Measurements from ENCODE around the gene KIAA0825. TPM values are rescaled to one million over a fixed set of nuclear protein-coding genes. Genes with fewer than 3 reads are reported as not detected.

The KIAA0825 gene
- total RNA-seq (2021; fragmentation: NEBNext Ultra II Directional; extraction: Animal tissue kit (Norgen Biotek cat#: 25700)), result 0.98 and 1.0 TPM in 2 replicates
- polyA plus RNA-seq (2011; rRNA removed), result 0.33 and 0.60 TPM in 2 replicates
- polyA plus RNA-seq (2011; cell fraction: cytosol; rRNA removed), result 0.94 TPM
- polyA plus RNA-seq (2011; cell fraction: nucleus; rRNA removed), result 0.17 TPM
- polyA plus RNA-seq (2012, experiment 1 of 2), result 0.20 to 0.76 TPM (median 0.37 TPM) in 4 replicates
- 0.16 TPM for polyA plus RNA-seq (2012, experiment 2 of 2)
- 2.9 TPM for polyA plus RNA-seq (2013, experiment 1 of 2)
- 2.3 TPM for polyA plus RNA-seq (2013, experiment 2 of 2)
- 1.1 and 1.5 TPM in 2 replicates for polyA minus RNA-seq (2011; rRNA and poly(A)+ RNA removed)
- polyA minus RNA-seq (2011; cell fraction: cytosol; rRNA and poly(A)+ RNA removed), result 0.73 TPM
- polyA minus RNA-seq (2011; cell fraction: nucleus; rRNA and poly(A)+ RNA removed), result 4.5 TPM
- long read RNA-seq, experiment 1, partial matches to known transcripts, result 0 of 3 reads
- long read RNA-seq, experiment 1, other reads (novel, unspliced or antisense), result 3 of 3 reads
- long read RNA-seq, experiment 2, partial matches to known transcripts, result 0 of 6 reads
- long read RNA-seq, experiment 2, other reads (novel, unspliced or antisense), result 3 of 6 reads

- no peak within 1 kb of the TSS for H2BK12ac ChIP-seq (ENCODE audit: low read depth, low read length)
- DNase-seq (ENCODE audit: low read depth in 1 of 2, low spot score in 2 of 2) (peak; percentile 63 to 90), FAIRE-seq (peak; percentile 77)
- 0 out of 2 replicates have a peak within 1 kb of the TSS, but pooled peaks have one; percentile 36 for H2BK15ac ChIP-seq (ENCODE audit: low read length)
- peak within 1 kb of the TSS; percentile 94 for H2AFZ ChIP-seq (ENCODE audit: low read length)
- H3K9me3 ChIP-seq (ENCODE audit: insufficient read depth in 2 of 2, low read depth in 1 of 2, low read length in 1 of 2), result no peaks in the 10 kb centered on the region
- H3K23ac ChIP-seq (ENCODE audit: insufficient read length), result no peak within 1 kb of the TSS
- H3K79me2 ChIP-seq (ENCODE audit: control insufficient read depth in 1 of 2, insufficient read depth in 2 of 2, low read length in 2 of 2), result peaks cover 0 to 52% of the 10 kb centered on the region in 2 experiments; a peak in 2 of 4 replicates
- H3K4me3 ChIP-seq (ENCODE audit: extremely low read depth in 1 of 4, insufficient read depth in 2 of 4, low read depth in 3 of 4, low read length in 4 of 4), result peak within 1 kb of the TSS; percentile 66 to 94 (median 80)
- H2BK120ac ChIP-seq (replicated peaks; ENCODE audit: low read depth, low read length), result no peak within 1 kb of the TSS
- H4K5ac ChIP-seq (ENCODE audit: insufficient read length, low read depth, low read length), result peak within 1 kb of the TSS; percentile 94
- H4K8ac ChIP-seq (ENCODE audit: extremely low read depth, insufficient read depth, low read length), result peak within 1 kb of the TSS; percentile 95
- peak within 1 kb of the TSS; percentile 56 for H3K56ac ChIP-seq (replicated peaks; ENCODE audit: insufficient read length, low read depth, low read length)
- POLR2A ChIA-PET (ENCODE audit: partially characterized antibody), result interaction anchor here (0.6 to 1.7 kb wide), 5 partner anchors 8 to 263 kb away, joined by 3 to 5 read pairs (median 4); no protein-coding TSS in a partner anchor
- H3K18ac ChIP-seq (ENCODE audit: extremely low read depth, low read length), result peak within 1 kb of the TSS; percentile 38; the same call in 1 of the 2 replicates
- 1% methylated on average over 52 of the region's 63 CpGs; no CpG with 5 or more reads in 1 of the 2 experiments for WGBS, 2 experiments (ENCODE audit: extremely low coverage in 1 of 2, insufficient coverage in 1 of 2, insufficient read length in 1 of 2, insufficient replicate concordance in 2 of 2, low coverage in 1 of 2, low lambda C conversion rate in 2 of 2, missing lambda C conversion rate in 1 of 2)
- no peaks in the 10 kb centered on the region for H3K27me3 ChIP-seq (replicated peaks in 1 of 4; ENCODE audit: control insufficient read depth in 3 of 4, extremely low read depth in 1 of 4, insufficient read depth in 3 of 4, low read length in 3 of 4)
- peaks cover 0 to 9% of the 10 kb centered on the region in 2 experiments for H4K20me1 ChIP-seq (replicated peaks in 1 of 2; ENCODE audit: control insufficient read depth in 1 of 2, insufficient read depth in 2 of 2, low read length in 2 of 2)
- H3K9ac ChIP-seq (replicated peaks in 1 of 4; ENCODE audit: extremely low read depth in 1 of 4, low read depth in 3 of 4, low read length in 3 of 4), result peak within 1 kb of the TSS; percentile 76 to 96 (median 86)
- H3K4me1 ChIP-seq (replicated peaks in 1 of 4; ENCODE audit: control insufficient read depth in 3 of 4, insufficient read depth in 4 of 4, low read length in 3 of 4), result peaks cover 0 to 5% (median 2%) of the 10 kb centered on the region in 4 experiments; a peak in 2 of 7 replicates
- peak within 1 kb of the TSS; percentile 80 for H4K91ac ChIP-seq (replicated peaks; ENCODE audit: insufficient read length, low read length)
- no peak within 1 kb of the TSS for H2AK5ac ChIP-seq (ENCODE audit: low read depth, low read length)
- peaks cover 9% of the 10 kb centered on the region for H3K23me2 ChIP-seq (ENCODE audit: low read depth, low read length)
- peak within 1 kb of the TSS; percentile 69 to 91 for H3K4me2 ChIP-seq (ENCODE audit: insufficient read depth in 1 of 2, low read depth in 2 of 2, low read length in 2 of 2)
- no peaks in the 10 kb centered on the region; the same call in 1 of the 2 replicates for H3K79me1 ChIP-seq (ENCODE audit: low read depth, low read length)
- H2BK5ac ChIP-seq (ENCODE audit: low read depth, low read length), result peak within 1 kb of the TSS; percentile 80
- H3K4ac ChIP-seq (replicated peaks; ENCODE audit: insufficient read length, low read depth, low read length), result no peak within 1 kb of the TSS
- CTCF ChIA-PET (ENCODE audit: partially characterized antibody), result interaction anchor here (0.6 to 1.4 kb wide), 5 partner anchors 8 to 872 kb away, joined by 3 to 5 read pairs (median 3); no protein-coding TSS in a partner anchor
- peak within 1 kb of the TSS; percentile 79 for H3K27ac ChIP-seq (ENCODE audit: low read depth, low read length)
- H2BK20ac ChIP-seq (ENCODE audit: low read length), result no peak within 1 kb of the TSS
- H3K36me3 ChIP-seq (ENCODE audit: control insufficient read depth in 2 of 4, insufficient read depth in 4 of 4, low read length in 3 of 4), result no peaks in the 10 kb centered on the region
- H3K14ac ChIP-seq (ENCODE audit: insufficient read length), result no peak within 1 kb of the TSS
- no peak for TF ChIP-seq JUND (IDR thresholded peaks at IDR 0.05; ENCODE audit: low read length)
- no peak for TF ChIP-seq JUN (IDR thresholded peaks at IDR 0.05; ENCODE audit: low read depth, low read length)
- no peak for TF ChIP-seq CTBP2 (IDR thresholded peaks at IDR 0.05; ENCODE audit: borderline replicate concordance, insufficient read depth, insufficient read length, low read length)
- TF ChIP-seq SIN3A (conservative IDR thresholded peaks at IDR 0.05 in 1 of 2, IDR thresholded peaks at IDR 0.05 in 1 of 2; ENCODE audit: low read depth in 1 of 2, low read length in 2 of 2), result peak; percentile 95 to 98
- TF ChIP-seq CBX5 (IDR thresholded peaks at IDR 0.05; ENCODE audit: low read depth, low read length), result no peak
- no peak for TF ChIP-seq USF2 (IDR thresholded peaks at IDR 0.05; ENCODE audit: low read length)
- no peak for TF ChIP-seq CHD1 (IDR thresholded peaks at IDR 0.05; ENCODE audit: low read depth, low read length)
Observed at GRCh38 chr5:94618493-94619328, at the start of gene KIAA0825, which contains the start of gene SLF1. KIAA0825 (minus strand) TSS chr5:94618604; CDS start chr5:94537126, 81,478 bp downstream. SLF1 (plus strand) TSS chr5:94618669; CDS start chr5:94628811, 10,142 bp downstream.
